Natural killer cell treated with Interleukin-12 subunit alpha and Interleukin-12 subunit beta and Interleukin-15 and Interleukin-18, amount 100 ng/mL, for 72 hours (primary cell): ENCODE data around the gene CFAP77. TPM values are rescaled to one million over a fixed set of nuclear protein-coding genes. Genes with fewer than 3 reads are reported as not detected.

ENCODE experiments used
- ATAC-seq, 2 donors: fragments of 150-1000 bp; cut with Tn5 transposase in 1 of 2; sonication (Bioruptor Pico), chemical (Tn5 transposase) in 1 of 2; 2 replicates each; pipeline ENCODE4 v1.10.0; 2021
- DNase-seq: peaks from one replicate; pipeline ENCODE4 v3.0.0; 2022; ENCODE audit warnings: low spot score
- H3K27ac Mint-ChIP-seq, 2 donors: 1 replicate in 1 of 2; 2 replicates in 1 of 2; pipeline ENCODE4 v1.8.0; 2022; ENCODE audit warnings: mixed read lengths in 2 of 2, mild to moderate bottlenecking in 1 of 2, moderate library complexity in 1 of 2
- H3K27me3 Mint-ChIP-seq, 2 donors: 1 replicate in 1 of 2; 2 replicates in 1 of 2; pipeline ENCODE4 v1.8.0; 2022; ENCODE audit warnings: mixed read lengths in 2 of 2
- H3K36me3 Mint-ChIP-seq: one replicate; pipeline ENCODE4 v1.8.0; 2022; ENCODE audit warnings: mixed read lengths
- H3K4me1 Mint-ChIP-seq, 2 donors: 1 replicate in 1 of 2; 2 replicates in 1 of 2; pipeline ENCODE4 v1.8.0; 2022; ENCODE audit warnings: low read depth in 2 of 2, mixed read lengths in 2 of 2, mild to moderate bottlenecking in 1 of 2
- H3K4me3 Mint-ChIP-seq: one replicate; pipeline ENCODE4 v1.8.0; 2022; ENCODE audit warnings: mixed read lengths
- H3K9me3 Mint-ChIP-seq: 2 replicates; pipeline ENCODE4 v1.8.0; 2022; ENCODE audit warnings: mixed read lengths
- total RNA-seq, 2 donors: library from RNA; stranded (reverse); gene quantifications; one replicate each; pipeline ENCODE4 v1.2.3, GENCODE V29; 2022

CFAP77 gene
- total RNA-seq, 2 donors from 2014 or later: not detected

DNA sequence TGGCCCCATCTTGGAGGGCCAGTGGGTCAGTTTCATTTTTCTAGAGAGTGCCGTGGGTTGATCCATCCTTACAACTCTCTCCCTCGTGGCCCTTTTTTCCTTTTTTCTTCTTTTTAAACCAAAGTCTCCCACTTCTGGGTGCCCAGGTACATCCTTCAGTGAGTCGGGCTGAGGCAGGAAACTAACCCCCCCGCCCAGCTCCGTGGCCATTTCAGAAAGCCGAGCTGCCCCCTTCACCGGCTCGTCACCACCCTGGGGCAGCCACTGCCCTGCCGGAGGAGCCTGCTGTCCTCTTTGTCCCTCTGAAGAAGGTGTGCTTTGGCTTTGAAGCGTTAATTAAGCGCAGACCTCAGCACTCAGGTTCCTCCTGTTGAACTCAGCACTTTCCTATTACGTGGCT is 5.2 kb downstream of the CFAP77 start:
- no peaks in the 10 kb centered on the region for H3K36me3 Mint-ChIP-seq
- no peak overlapping the region for H3K4me3 Mint-ChIP-seq
- H3K4me1 Mint-ChIP-seq: peaks cover 7 to 9% of the 10 kb centered on the region in 2 donors
- DNase-seq (no peak), ATAC-seq (no peak)
- peaks cover 39 to 65% of the 10 kb centered on the region in 2 donors for H3K27me3 Mint-ChIP-seq
- H3K9me3 Mint-ChIP-seq: no peaks in the 10 kb centered on the region
- H3K27ac Mint-ChIP-seq: no peak overlapping the region

DNA sequence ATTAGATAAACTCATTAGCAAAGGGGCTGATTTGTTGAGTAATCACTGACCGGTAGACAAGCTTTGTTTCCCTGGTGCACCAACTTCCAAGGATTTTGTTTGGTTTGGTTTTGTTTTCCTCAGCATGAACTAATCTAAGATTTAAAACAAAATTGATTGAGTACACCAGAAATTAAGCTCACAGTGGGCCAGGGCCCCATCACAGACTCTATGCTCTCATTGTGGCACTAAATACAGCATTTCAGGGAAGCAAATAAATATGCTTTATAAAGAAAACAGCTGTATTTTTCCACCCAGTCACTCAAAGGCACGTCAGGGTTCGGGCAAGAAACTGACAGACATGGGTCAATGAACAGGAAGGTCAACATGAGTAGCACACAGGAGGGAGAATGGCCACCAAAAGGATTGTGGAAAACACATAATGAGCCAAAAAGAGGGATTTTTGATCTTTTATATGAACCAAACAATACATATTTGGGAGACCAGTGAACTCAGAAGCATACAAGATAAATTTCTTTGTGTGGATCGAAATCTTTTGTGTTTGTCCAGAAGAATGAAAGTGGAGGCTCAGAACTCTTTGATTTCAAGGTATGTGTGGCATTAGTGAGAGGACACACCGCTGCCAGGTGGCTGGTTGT is 8.8 kb downstream of the CFAP77 start:
- DNase-seq: no peak
- Mint-ChIP-seq H3K4me1 (no peaks in the 10 kb centered on the region), H3K36me3 (no peaks in the 10 kb centered on the region), H3K27ac (no peak overlapping the region), H3K9me3 (no peaks in the 10 kb centered on the region), H3K27me3 (peaks cover 45 to 54% of the 10 kb centered on the region in 2 donors), H3K4me3 (no peak overlapping the region)
- ATAC-seq: no peak

DNA sequence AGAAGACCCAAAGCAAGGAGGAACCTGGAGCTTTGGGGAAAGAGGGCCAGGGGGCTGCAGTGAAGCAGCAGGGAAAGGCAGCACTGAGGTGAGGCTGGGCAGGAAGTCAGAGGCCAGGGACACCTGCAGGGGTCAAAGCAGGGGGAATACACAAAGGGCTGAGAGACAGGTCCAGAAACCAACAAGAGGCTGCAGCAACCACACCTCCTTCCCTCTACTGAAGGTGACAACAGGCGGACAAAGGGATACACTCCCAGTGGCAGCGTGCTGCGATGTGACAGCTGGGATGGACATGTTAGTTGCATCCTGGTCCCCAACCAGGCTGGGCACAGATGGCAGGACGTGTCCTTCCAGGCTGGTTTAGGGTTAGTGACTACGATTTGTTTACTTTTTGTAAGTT is 12.6 kb downstream of the CFAP77 start:
- H3K36me3 Mint-ChIP-seq: no peaks in the 10 kb centered on the region
- no peak overlapping the region for H3K27ac Mint-ChIP-seq
- H3K27me3 Mint-ChIP-seq: peaks cover 56 to 68% of the 10 kb centered on the region in 2 donors
- H3K9me3 Mint-ChIP-seq: no peaks in the 10 kb centered on the region
- ATAC-seq (no peak), DNase-seq (no peak)
- no peak overlapping the region for H3K4me3 Mint-ChIP-seq
- no peaks in the 10 kb centered on the region for H3K4me1 Mint-ChIP-seq

DNA sequence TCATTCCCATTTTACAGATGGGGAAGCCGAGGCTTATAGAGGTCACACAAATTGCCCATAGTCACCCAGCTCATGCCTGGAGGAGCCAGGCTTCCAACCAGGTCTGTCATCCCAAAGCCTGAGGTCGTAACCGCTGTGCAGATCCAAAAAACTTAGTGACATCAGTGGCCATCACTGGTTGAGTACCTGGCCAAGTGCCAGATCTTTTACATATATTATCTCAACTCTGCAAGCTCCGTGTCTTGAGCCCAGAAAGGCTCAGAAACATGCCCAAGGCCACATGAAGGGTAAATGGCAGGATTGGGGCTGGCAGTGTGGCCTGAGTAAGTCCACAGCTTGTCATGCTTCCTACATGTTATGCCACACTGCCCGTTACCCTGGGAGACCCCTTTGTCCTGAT is 13.5 kb downstream of the CFAP77 start:
- Mint-ChIP-seq H3K36me3 (no peaks in the 10 kb centered on the region), H3K9me3 (no peaks in the 10 kb centered on the region), H3K27ac (no peak overlapping the region), H3K4me1 (no peaks in the 10 kb centered on the region), H3K27me3 (peaks cover 52 to 60% of the 10 kb centered on the region in 2 donors), H3K4me3 (no peak overlapping the region)
- no peak for DNase-seq
- no peak for ATAC-seq

DNA sequence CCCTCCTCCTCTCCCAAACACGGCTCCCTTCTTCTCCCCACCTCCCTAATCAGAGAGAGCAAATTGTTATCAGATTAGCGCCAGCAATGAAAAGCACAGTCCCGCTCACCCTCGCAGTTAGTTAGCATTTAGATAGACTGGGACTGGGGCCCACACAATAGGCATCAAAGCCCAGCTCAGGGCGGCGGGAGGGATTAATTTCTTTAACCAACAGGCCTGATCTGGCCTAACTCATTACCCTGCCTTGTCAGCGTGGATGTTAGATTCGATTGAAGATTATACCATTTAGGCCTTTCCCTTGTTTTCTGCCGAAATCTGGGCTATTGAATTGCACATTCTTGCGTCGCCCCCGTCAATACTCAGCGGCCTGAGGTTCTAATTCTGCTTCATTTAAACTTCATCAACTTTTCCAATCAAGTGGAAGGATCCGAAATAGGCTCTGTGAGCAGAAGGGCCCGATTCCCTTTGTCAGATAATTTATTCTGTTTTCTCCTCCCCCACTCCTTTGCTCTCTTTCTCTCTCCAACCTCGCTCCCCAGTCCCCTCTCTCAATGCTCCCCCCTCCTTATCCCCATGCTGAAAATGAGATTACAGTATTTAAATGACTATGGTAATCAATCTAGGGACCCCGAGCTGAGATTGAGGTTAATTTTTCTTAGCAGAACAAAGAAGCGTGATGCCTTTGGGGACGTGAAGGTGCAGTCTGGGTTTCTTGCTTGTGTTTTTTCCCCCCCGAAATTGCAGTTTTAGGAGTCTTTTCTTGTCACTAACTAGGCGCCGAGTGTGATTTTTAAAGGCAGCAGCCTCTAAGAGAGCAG is 15.1 kb downstream of the CFAP77 start:
- Mint-ChIP-seq H3K9me3 (no peaks in the 10 kb centered on the region), H3K4me3 (no peak overlapping the region), H3K27ac (no peak overlapping the region), H3K36me3 (no peaks in the 10 kb centered on the region), H3K4me1 (no peaks in the 10 kb centered on the region), H3K27me3 (peaks cover 49 to 58% of the 10 kb centered on the region in 2 donors)
- DNase-seq (no peak), ATAC-seq (no peak)

DNA sequence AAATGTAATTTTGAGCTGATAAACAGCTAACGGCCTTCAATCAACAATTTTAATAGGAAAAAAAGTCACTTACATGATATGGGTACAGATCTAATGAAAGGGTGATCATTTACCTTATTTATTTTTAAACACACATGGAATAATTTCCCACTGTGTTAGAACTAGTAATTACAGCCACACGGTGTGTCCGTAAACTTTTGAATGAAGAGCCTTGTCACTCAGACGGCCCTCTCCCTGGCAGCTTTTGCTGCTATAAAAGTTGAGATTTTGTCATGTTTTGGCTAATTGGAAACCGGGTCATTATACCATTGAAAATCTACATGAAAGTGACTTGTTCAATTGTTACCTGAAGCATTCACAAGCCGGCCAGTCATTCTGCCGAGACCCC is 15.7 kb downstream of the CFAP77 start:
- Mint-ChIP-seq H3K4me3 (no peak overlapping the region), H3K36me3 (no peaks in the 10 kb centered on the region), H3K4me1 (no peaks in the 10 kb centered on the region), H3K27me3 (peaks cover 53 to 64% of the 10 kb centered on the region in 2 donors), H3K9me3 (no peaks in the 10 kb centered on the region), H3K27ac (no peak overlapping the region)
- no peak for ATAC-seq
- no peak for DNase-seq

DNA sequence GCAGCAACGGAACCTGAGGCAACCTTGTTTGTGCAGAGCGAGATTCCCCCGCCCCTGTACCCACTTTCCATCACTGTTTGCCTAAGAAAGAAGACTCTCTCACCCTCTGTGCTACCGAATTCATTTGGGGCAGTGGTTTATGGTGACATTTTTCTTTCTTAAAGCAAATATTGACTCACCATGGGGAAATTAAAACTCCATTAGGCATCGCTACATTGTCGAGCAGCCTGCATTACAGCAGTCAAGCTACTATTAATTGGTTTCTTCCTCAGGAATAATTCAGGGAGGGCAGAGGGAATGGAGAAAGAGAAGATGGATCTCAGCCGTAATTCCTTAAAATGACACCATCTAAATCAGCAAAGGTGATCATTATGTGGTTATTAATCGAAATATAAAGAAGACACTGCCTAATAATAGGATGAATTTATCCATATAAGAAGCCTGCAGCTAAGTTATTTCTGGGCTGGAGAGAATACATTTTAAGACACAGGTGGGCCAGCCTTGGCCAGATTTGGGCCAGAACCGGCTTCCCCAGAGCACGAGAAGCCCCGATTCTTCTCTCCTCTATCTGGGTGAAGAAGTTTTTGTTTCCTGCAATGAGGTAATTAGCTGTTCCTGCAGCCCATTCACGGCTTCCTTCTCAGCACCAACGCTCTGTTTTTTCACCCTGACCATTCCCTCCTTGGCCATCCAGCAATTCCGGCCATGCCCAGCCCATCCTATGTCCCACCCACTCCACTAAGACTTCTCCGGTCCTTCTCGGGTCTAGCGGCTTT is 16.8 kb downstream of the CFAP77 start:
- no peak overlapping the region for H3K4me3 Mint-ChIP-seq
- H3K36me3 Mint-ChIP-seq: no peaks in the 10 kb centered on the region
- no peaks in the 10 kb centered on the region for H3K9me3 Mint-ChIP-seq
- no peak for DNase-seq
- H3K27me3 Mint-ChIP-seq: peaks cover 61 to 76% of the 10 kb centered on the region in 2 donors
- no peak for ATAC-seq
- no peak overlapping the region for H3K27ac Mint-ChIP-seq
- H3K4me1 Mint-ChIP-seq: no peaks in the 10 kb centered on the region

DNA sequence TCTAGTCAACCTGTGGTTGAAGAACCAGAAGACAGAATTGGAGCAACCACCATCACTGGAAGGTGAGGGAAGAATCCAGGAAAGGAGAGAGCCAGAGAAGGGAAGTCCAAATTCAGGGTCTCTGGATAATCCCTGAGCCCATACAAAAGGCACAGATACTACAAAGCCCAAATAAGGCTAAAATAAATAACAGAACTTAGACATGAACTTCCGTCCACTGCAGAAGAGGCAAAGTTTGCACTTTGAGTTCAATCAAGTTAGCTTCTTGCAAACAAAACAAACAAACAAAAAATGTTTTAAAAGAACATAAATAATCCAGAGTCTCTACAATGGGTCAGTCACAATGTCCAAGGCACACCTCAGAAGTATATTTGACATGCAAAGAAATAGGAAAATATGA is 21.0 kb downstream of the CFAP77 start:
- Mint-ChIP-seq H3K27me3 (peaks cover 54 to 73% of the 10 kb centered on the region in 2 donors), H3K4me1 (no peaks in the 10 kb centered on the region), H3K4me3 (no peak overlapping the region), H3K36me3 (no peaks in the 10 kb centered on the region), H3K9me3 (no peaks in the 10 kb centered on the region), H3K27ac (no peak overlapping the region)
- DNase-seq (no peak), ATAC-seq (no peak)

DNA sequence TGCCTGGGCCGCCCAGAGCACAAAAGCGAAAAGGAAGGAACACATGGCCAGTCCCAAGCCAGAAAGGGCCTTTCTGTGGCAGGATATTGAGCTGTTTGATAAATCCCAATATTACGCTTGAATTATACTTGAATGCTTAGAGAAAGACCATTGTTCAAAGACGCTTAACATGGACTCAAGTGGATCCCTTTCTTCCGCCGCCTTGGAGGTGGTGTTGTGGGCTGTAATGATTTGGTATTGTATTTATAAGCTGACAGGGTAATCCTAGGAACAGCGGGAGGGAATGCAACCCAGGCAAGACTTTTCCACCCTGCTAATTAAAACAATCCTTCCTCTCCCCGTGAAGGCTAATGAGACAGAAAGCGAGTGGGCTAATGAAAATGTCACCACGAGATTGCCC is 24.9 kb downstream of the CFAP77 start:
- H3K4me1 Mint-ChIP-seq: no peaks in the 10 kb centered on the region
- ATAC-seq: no peak
- H3K27ac Mint-ChIP-seq: no peak overlapping the region
- no peak for DNase-seq
- H3K4me3 Mint-ChIP-seq: no peak overlapping the region
- no peaks in the 10 kb centered on the region for H3K36me3 Mint-ChIP-seq
- H3K9me3 Mint-ChIP-seq: no peaks in the 10 kb centered on the region
- peaks cover 47 to 66% of the 10 kb centered on the region in 2 donors for H3K27me3 Mint-ChIP-seq

DNA sequence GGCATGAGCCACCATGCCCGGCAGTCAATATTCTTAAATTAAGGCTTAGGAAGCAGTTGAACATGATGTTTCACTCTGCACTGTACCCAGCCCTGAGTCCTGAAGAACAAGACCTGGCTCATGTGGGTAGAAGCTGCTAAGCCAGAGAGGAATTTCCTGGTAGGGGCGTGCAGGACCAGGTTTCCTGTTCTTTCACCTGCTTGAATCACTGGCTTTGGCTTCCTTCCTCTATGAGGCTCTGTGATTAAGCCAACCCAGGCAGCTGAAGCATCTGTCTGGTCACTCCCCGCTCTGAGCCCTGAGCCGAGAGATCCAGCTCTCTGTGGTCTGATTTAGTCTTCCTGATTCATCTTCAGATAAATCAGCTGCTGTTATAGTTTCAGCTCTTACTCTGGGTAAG is 29.1 kb downstream of the CFAP77 start:
- Mint-ChIP-seq H3K4me1 (no peaks in the 10 kb centered on the region), H3K4me3 (no peak overlapping the region), H3K27ac (no peak overlapping the region), H3K27me3 (peaks cover 46 to 64% of the 10 kb centered on the region in 2 donors), H3K9me3 (no peaks in the 10 kb centered on the region), H3K36me3 (no peaks in the 10 kb centered on the region)
- DNase-seq: no peak
- no peak for ATAC-seq

DNA sequence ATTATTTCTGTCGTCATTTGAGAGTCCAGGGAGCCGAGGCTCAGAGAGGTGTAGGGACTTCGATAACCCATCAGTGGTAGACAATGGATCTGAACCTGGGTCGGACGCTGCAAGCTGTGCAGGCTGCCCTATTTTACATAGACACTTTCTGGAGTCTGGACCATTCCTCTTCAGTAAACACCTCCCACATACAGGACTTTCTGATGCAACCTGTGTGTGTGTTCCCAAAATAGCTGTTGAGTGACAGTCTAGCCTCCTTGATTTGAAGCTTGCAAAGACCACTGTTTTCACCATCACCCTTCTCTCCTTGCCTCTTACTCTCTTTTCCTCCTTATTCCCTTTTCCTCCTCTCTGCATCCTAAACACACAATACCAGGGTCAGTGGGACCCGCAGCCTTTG is 30.7 kb downstream of the CFAP77 start:
- DNase-seq (no peak), ATAC-seq (no peak)
- H3K4me3 Mint-ChIP-seq: no peak overlapping the region
- H3K36me3 Mint-ChIP-seq: no peaks in the 10 kb centered on the region
- no peaks in the 10 kb centered on the region for H3K4me1 Mint-ChIP-seq
- H3K27me3 Mint-ChIP-seq: peaks cover 45 to 62% of the 10 kb centered on the region in 2 donors
- no peaks in the 10 kb centered on the region for H3K9me3 Mint-ChIP-seq
- no peak overlapping the region for H3K27ac Mint-ChIP-seq

DNA sequence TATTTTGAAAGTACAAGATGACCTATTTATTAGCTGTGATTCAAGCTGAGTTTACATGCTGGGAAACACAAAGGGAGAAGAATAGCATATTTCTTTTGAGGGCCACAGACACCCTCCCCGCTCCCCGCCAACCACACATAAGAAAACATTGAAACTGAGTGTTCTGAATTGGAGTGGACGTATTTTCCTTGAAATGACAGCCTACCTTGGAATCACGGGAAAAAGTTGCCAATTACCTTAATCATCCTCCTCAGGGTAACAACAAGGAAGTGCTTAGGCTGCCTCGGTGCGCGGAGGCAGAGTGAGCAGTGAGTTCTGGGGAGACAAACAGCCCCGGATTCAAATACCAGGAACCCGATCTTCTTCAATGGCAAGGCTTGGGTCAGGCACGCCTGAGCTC is 31.4 kb downstream of the CFAP77 start:
- no peaks in the 10 kb centered on the region for H3K4me1 Mint-ChIP-seq
- DNase-seq (no peak), ATAC-seq (no peak)
- no peak overlapping the region for H3K4me3 Mint-ChIP-seq
- peaks cover 43 to 60% of the 10 kb centered on the region in 2 donors for H3K27me3 Mint-ChIP-seq
- no peaks in the 10 kb centered on the region for H3K36me3 Mint-ChIP-seq
- no peaks in the 10 kb centered on the region for H3K9me3 Mint-ChIP-seq
- H3K27ac Mint-ChIP-seq: no peak overlapping the region

DNA sequence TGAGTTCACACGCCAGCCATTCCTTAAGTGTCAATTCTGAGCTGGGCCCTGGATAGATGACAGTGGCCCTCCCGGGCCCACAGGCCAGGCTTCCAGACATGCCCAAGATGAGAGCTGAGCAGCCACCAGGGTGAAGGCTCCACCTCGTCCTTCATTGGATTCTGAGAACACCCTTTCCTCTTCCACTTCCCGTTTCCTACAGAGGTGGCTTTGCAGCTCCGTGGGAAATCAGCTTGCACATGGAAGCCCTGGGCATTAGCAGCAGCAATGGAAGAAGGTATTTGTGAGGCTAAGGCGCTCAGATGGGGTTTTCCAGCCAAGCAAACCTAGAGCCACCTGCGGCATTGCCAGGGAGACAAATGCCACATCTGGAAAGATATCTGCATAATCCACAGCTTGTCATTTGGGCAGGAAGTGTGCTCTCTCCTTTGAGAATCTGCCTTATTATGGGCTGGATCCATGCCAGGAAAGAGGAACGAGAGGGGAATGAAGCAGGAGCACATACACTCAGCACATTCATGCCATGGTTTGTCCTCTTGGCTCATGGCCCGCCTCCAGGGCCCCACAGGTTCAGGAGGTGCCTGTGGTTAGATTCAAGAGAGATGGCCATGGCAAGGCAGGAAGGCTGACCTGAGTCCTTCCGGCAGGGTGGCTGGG is 34.1 kb downstream of the CFAP77 start:
- no peaks in the 10 kb centered on the region for H3K36me3 Mint-ChIP-seq
- H3K27me3 Mint-ChIP-seq: peaks cover 50 to 63% of the 10 kb centered on the region in 2 donors
- ATAC-seq: no peak
- H3K27ac Mint-ChIP-seq: no peak overlapping the region
- no peaks in the 10 kb centered on the region for H3K9me3 Mint-ChIP-seq
- no peak overlapping the region for H3K4me3 Mint-ChIP-seq
- H3K4me1 Mint-ChIP-seq: peaks cover 6 to 8% of the 10 kb centered on the region in 2 donors
- DNase-seq: no peak
